Muscle layer of colon (tissue), 2 donors: ENCODE results near the gene SMIM41.

Experiments
- H3K27ac ChIP-seq: one replicate; pipeline ENCODE4 v1.7.0; 2013; ENCODE audit warnings: low read depth, mild to moderate bottlenecking, low read length, moderate library complexity
- H3K27me3 ChIP-seq, 2 donors: one replicate each; pipeline ENCODE4 v1.7.0; 2013; ENCODE audit warnings: low read length in 2 of 2, mild to moderate bottlenecking in 2 of 2; ENCODE audit not compliant: insufficient read depth in 2 of 2, control insufficient read depth in 1 of 2
- H3K36me3 ChIP-seq: one replicate; pipeline ENCODE4 v1.7.0; 2013; ENCODE audit warnings: mild to moderate bottlenecking, low read length; ENCODE audit not compliant: insufficient read depth
- H3K4me1 ChIP-seq: one replicate; pipeline ENCODE4 v1.7.0; 2013; ENCODE audit warnings: mild to moderate bottlenecking, low read length; ENCODE audit not compliant: insufficient read depth
- H3K4me3 ChIP-seq, 2 donors: one replicate each; pipeline ENCODE4 v1.7.0; 2013; ENCODE audit warnings: low read length in 2 of 2, low read depth in 1 of 2, mild to moderate bottlenecking in 1 of 2, moderate library complexity in 1 of 2
- H3K9ac ChIP-seq: one replicate; pipeline ENCODE4 v1.7.0; 2013; ENCODE audit warnings: low read length
- H3K9me3 ChIP-seq: one replicate; pipeline ENCODE4 v1.7.0; 2013; ENCODE audit warnings: mild to moderate bottlenecking, low read length
- donor health status: abdominal sarcoma.
- donor health status: Adenocarcinoma of cecum.

The SMIM41 gene

DNA sequence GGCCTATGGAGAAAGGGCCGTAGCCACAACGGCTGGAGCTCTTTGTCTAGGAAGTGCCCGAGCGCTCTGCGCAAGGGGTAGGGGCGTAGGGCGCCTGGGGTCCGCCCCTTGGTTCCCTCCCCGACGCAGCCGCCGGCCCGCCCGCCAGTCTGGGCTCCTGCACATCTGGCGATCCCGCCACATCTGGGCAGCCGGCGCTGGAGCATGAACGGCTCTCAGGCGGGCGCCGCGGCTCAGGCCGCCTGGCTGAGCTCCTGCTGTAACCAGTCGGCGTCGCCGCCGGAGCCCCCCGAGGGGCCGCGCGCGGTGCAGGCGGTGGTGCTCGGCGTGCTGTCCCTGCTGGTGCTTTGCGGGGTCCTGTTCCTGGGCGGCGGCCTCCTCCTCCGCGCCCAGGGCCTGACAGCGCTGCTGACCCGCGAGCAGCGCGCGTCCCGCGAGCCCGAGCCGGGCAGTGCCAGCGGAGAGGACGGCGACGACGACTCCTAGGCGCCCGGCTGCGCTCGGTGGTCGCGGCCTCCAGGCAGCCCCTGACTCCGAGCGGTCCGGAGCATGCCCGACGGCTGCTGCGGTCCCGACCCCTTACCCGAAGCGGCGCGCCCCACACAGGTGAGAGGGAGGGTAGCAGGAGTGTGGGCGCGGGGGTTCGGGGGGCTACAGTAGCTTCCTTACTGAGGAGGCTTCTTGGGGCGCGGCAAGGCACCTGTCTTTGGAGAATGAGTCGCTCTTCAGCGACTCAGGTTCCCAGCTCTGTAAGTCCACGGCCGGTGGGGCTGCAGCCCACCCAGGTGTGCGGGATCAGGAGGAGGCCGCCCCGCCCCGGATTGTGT, at the start of gene SMIM41:
Gene SMIM41, plus strand, starts transcription at position 129 of the 827 bp plus-strand sequence. Its CDS starts 76 bp downstream, at position 205.
- peaks cover 21% of the 10 kb centered on the region for H3K4me1 ChIP-seq
- no peak within 1 kb of the TSS for H3K9ac ChIP-seq
- H3K27ac ChIP-seq: no peak within 1 kb of the TSS
- no peaks in the 10 kb centered on the region for H3K9me3 ChIP-seq
- H3K36me3 ChIP-seq: peaks cover 37% of the 10 kb centered on the region
- H3K27me3 ChIP-seq: no peaks in the 10 kb centered on the region
- no peak within 1 kb of the TSS for H3K4me3 ChIP-seq

DNA sequence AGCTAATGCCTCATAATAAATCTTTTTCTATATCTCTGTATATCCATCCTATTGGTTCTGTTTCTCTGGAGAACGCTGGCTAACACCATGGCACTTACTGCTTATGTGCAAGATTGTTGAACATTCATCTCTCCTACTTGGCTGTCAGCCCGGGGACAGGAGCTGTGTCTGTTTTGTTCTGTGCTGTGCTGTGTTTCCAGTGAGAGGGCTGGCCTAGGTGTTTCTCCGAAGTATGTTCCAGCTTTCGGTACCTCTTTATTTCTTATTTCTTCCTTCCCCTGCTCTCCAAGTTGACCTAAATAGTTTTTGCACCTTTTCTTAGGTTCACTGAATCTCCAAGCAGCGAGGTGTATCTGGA, 47.1 kb upstream of the SMIM41 start:
- peak overlapping the region; percentile 51 for H3K9ac ChIP-seq
- peak overlapping the region in 1 of 2 donors; percentile 55 for H3K4me3 ChIP-seq
- H3K4me1 ChIP-seq: peaks cover 35% of the 10 kb centered on the region

DNA sequence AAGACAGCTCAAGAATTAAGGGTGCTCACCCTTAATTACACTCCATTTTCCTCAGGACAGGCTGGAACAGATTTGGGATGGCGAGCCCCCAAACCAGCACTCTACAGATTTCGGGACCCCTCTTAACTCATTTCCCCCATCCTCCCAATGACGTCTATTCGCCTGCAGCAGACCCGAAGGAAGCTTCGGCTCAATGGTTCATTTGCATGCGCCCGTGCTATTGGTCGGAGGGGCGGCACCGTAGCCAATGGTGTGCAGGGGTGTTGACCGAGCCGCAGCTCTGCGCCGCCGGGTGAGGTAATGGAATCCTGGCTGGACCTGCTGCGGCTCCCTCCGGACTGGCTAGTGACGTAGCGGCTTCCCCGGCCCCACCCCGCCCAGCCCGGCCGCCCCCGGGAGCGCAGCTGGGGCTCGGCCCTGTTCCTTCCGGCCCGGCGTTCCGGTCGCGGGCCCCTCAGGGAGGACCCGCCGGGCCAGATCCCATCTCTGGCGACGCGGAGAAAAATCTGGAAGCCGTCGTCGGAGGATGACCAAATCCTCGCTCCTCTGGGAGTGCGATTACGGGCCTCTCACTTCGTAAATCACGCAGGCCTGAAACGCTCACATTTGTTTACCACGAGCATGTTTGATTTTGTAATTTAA, 46.6 kb upstream of the SMIM41 start:
- peak overlapping the region; percentile 31 to 55 for H3K4me3 ChIP-seq

More for the DNA sequence above, 47.1 kb upstream of the SMIM41 start:
- H3K27me3 ChIP-seq: no peaks in the 10 kb centered on the region
- no peaks in the 10 kb centered on the region for H3K36me3 ChIP-seq
- peak overlapping the region; percentile 43 for H3K27ac ChIP-seq
- H3K9me3 ChIP-seq: no peaks in the 10 kb centered on the region

DNA sequence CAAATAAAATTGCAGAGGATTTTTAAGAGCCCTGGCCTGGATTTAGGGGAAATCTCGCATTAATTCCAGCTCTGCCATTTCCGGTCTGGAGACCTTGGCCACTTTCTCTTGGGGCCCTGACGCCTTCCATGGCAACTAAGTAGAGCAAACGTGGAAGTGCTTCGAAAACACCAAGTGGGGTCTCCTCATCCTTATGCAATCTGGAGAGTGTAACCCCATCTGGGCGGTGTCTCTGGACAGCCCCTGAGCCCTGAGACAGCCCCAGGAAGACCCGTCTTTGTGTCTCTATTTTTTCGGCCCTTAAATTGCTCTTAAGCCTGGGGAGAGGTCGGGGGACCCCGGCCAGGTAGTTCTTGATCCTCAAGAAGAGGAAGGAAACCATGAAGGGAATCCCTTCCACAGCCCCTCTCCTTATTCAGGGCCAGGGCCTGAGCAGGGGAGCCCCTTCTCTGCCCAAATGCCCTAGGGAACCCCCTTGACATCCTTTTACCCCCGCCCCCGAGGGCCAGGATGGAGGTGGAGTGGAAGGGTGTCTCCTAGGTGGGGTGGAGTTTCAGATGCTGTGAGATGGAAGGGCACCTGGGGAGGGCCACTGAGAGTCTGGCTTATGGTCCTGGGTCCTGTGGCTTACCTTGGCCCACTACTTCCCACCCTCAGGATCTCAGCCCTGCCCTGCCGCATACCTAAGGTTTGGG, 45.9 kb upstream of the SMIM41 start:
- Histone ChIP-seq H3K4me1 (peaks cover 37% of the 10 kb centered on the region), H3K27me3 (no peaks in the 10 kb centered on the region), H3K9me3 (no peaks in the 10 kb centered on the region), H3K36me3 (no peaks in the 10 kb centered on the region), H3K27ac (peak overlapping the region; percentile 94), H3K9ac (peak overlapping the region; percentile 58), H3K4me3 (peak overlapping the region; percentile 31 to 37)

More for the DNA sequence above, 46.6 kb upstream of the SMIM41 start:
- Histone ChIP-seq H3K9ac (peak overlapping the region; percentile 58), H3K27me3 (no peaks in the 10 kb centered on the region), H3K27ac (peak overlapping the region; percentile 94), H3K4me1 (peaks cover 32% of the 10 kb centered on the region), H3K36me3 (no peaks in the 10 kb centered on the region), H3K9me3 (no peaks in the 10 kb centered on the region)

DNA sequence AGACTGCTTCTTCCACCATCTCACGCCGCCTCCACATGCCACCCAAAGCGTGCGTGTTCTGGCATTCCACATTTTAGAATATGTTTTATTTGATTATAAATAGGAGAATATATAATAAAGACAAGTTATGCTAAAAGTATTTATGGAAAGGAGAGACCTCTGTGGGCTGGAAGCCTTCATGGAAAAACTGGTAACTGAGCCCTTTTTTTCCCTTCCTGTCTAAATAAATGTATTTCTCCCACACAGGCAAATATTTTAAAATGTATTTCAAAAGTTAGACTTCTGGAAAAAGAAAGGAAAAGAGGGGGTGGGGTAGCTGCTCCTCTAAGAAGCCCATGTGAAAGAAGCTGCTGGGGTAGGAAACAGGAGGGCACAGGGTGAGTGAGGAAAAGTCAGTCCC, 44.3 kb upstream of the SMIM41 start:
- Histone ChIP-seq H3K9ac (no peak overlapping the region), H3K27me3 (no peaks in the 10 kb centered on the region), H3K9me3 (no peaks in the 10 kb centered on the region), H3K36me3 (no peaks in the 10 kb centered on the region), H3K4me3 (no peak overlapping the region), H3K4me1 (peaks cover 38% of the 10 kb centered on the region), H3K27ac (no peak overlapping the region)

DNA sequence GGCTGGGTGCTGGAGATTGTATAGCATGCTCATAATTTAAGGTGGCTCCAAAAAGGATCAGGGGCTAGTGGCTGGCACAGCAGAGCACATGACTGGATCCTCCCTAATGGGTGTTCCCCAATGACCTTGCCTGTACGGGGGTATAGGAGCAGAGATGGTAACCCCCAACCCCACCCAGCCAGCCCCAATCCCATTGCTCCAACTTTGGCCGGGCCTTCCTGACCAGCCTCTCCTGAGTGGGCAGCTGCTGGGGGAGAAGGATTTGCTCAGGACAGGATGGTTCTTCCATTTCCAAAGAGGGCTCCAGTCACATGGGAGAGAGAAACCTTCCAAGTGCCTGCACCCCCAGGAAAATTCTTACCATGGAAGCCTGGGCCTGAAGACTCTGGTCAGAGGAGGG, 43.6 kb upstream of the SMIM41 start:
- H3K9ac ChIP-seq: peak overlapping the region; percentile 63
- peak overlapping the region; percentile 80 for H3K27ac ChIP-seq
- H3K36me3 ChIP-seq: no peaks in the 10 kb centered on the region
- H3K9me3 ChIP-seq: no peaks in the 10 kb centered on the region
- H3K4me3 ChIP-seq: peak overlapping the region in 1 of 2 donors; percentile 42
- H3K4me1 ChIP-seq: peaks cover 38% of the 10 kb centered on the region
- no peaks in the 10 kb centered on the region for H3K27me3 ChIP-seq

DNA sequence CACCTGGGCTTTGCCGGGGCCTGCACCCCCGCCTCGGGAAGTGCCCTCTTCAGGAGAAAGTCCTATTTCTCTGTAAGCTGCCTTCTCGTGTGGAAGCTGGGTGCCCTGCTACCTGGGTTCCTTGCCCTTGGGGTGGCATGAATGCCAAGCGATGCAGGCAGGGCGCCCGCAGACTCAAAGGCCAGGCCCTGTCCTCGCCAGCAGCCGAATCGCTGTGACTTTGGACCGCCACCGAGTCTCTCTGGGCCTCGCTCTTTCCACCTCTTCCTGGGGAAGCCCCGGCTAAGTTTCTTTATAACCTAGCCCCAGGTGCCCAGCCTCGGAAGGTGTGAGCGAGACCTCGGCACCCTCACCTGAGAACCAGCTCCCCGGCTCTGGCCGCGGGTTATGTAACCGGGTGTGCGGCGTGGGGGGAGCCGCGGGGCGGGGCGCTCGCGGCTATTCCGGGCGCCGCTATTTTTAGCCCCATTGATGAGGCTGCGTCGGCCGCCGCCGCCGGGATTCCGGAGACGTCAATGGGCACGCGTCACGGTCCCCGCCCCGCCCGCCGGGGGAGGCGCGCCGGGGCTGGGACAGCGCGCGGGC, 42.8 kb upstream of the SMIM41 start:
- Histone ChIP-seq H3K4me1 (peaks cover 38% of the 10 kb centered on the region), H3K4me3 (peak overlapping the region; percentile 7 to 42), H3K36me3 (no peaks in the 10 kb centered on the region), H3K27me3 (no peaks in the 10 kb centered on the region), H3K9ac (peak overlapping the region; percentile 63), H3K9me3 (no peaks in the 10 kb centered on the region), H3K27ac (peak overlapping the region; percentile 80)

DNA sequence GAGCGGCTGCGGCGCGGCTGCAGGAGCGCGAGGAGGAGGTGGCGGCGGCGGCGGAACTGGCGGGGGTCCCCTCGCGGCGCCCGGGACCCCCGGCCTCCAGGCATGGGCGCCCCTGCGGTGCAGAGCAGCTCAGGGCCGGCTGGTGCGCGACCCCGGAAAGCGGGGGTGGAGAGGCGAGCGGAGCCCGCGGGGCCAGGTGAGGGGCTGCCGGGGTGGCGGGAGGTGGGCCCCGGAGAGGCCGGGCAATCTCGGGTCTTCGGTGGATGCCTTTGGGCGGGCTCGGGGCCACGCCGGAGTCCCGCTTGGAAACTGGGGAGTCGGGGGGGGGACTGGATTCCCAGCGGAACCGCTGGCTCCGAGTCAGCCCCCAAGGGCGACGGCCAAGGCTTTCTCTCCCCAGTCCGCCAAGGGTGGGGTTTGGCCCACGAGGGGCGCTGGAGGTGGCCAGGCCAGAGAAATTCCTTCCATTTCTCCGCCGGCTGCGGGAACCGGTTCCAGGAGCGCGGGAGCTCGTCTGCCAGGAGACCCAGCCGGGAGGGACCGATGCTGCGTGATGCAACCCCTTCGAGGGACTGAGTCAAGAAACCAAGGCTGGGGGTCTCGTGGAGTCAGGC, 42.1 kb upstream of the SMIM41 start:
- Histone ChIP-seq H3K36me3 (no peaks in the 10 kb centered on the region), H3K4me3 (peak overlapping the region; percentile 59 to 68), H3K9me3 (no peaks in the 10 kb centered on the region), H3K4me1 (peaks cover 32% of the 10 kb centered on the region), H3K27ac (peak overlapping the region; percentile 84), H3K27me3 (no peaks in the 10 kb centered on the region), H3K9ac (peak overlapping the region; percentile 53)

DNA sequence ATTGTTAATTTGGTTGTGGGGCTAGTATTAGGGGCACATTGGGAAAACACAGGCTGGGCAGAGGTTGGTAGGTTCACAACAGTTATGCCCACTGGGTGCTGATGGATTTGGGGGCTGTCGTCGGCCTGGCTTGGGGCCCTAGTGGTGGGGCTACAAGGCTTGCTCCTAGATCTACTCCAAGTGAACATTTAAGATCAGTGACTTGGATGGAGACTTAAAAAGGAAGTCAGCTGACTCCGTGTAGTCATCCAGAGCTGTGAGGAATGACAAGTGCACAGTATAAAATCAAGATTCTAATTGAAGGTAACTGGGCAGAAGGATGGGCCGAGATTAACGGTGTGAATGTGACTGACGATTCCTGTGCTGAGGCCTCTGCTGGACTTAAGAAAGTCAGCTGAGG, 41.1 kb upstream of the SMIM41 start:
- H3K27ac ChIP-seq: no peak overlapping the region
- H3K4me3 ChIP-seq: peak overlapping the region in 1 of 2 donors; percentile 8
- H3K27me3 ChIP-seq: no peaks in the 10 kb centered on the region
- H3K36me3 ChIP-seq: no peaks in the 10 kb centered on the region
- no peak overlapping the region for H3K9ac ChIP-seq
- peaks cover 40% of the 10 kb centered on the region for H3K4me1 ChIP-seq
- no peaks in the 10 kb centered on the region for H3K9me3 ChIP-seq

DNA sequence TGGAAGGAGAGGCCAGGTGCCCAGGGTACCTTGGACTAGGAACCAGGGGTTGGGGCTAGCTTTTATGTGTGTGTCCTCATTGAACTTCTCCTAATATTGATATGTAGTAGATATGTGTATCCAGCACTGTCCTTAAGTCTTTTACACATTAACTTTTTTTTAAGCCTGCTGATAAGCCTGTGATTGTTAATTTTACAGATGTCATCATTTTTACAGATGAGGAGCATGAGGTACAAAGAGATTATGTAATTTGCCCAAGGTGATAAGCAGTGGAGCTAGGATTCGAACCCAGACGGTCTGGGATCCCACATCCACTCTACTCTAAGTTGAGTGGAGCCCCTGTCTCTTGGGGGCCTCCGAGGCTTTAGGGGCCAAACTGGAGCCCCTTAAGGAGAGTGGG, 38.5 kb upstream of the SMIM41 start:
- H3K4me1 ChIP-seq: peaks cover 57% of the 10 kb centered on the region

DNA sequence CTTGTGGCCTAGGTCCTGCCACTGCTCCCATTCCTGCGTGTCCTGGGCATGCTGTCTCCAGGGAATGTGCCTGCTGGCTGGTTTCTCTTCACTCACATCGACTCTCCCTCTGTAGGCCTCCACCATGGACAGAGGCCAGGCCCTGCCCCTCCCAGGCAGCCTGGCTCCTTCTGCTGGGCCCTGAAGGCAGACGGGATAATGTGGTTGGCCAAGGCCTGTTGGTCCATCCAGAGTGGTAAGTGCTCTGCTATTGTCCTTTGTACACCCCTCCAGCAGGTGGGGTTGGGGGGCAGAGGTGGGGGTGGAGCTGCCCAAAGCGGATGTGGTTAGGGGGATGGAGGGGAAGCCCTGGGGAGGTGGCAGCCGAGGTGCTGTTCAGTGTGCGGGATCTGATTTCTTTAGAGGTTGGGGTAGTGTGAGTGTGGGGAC, 37.8 kb upstream of the SMIM41 start:
- Histone ChIP-seq H3K9ac (no peak overlapping the region), H3K4me1 (peaks cover 56% of the 10 kb centered on the region), H3K27ac (no peak overlapping the region)

More for the DNA sequence above, 38.5 kb upstream of the SMIM41 start:
- no peak overlapping the region for H3K4me3 ChIP-seq
- H3K27ac ChIP-seq: no peak overlapping the region
- no peaks in the 10 kb centered on the region for H3K27me3 ChIP-seq
- H3K36me3 ChIP-seq: no peaks in the 10 kb centered on the region
- no peak overlapping the region for H3K9ac ChIP-seq
- H3K9me3 ChIP-seq: no peaks in the 10 kb centered on the region

More for the DNA sequence above, 37.8 kb upstream of the SMIM41 start:
- no peak overlapping the region for H3K4me3 ChIP-seq
- H3K36me3 ChIP-seq: no peaks in the 10 kb centered on the region
- H3K9me3 ChIP-seq: no peaks in the 10 kb centered on the region
- no peaks in the 10 kb centered on the region for H3K27me3 ChIP-seq
